Activated CD8-positive, alpha-beta memory T cell treated with anti-CD3 and anti-CD28 coated beads, Interleukin-2, amount 50 U/mL, for 1 hour (primary cell): ENCODE results near the gene KCNAB2.

Experiments
- DNase-seq: peaks from one replicate; pipeline ENCODE4 v3.0.0-alpha.2; 2020; ENCODE audit errors: extremely low read depth

The KCNAB2 gene

GRCh38 chr1:6082430-6082971 lies 36.8 kb downstream of the KCNAB2 start:
- DNase-seq = no peak

- no peak for DNase-seq
Measured at GRCh38 chr1:6083385-6083784, 37.7 kb downstream of the KCNAB2 start.

- DNase-seq = no peak
Measured at GRCh38 chr1:6083801-6084446, 38.2 kb downstream of the KCNAB2 start.

GRCh38 chr1:6084781-6085495 lies 39.2 kb downstream of the KCNAB2 start:
- no peak for DNase-seq

GRCh38 chr1:6085666-6086065 lies 40.0 kb downstream of the KCNAB2 start:
- DNase-seq = no peak

- DNase-seq = no peak
Measured at GRCh38 chr1:6086358-6086757, 40.7 kb downstream of the KCNAB2 start.

GRCh38 chr1:6086762-6087376 lies 41.2 kb downstream of the KCNAB2 start:
- no peak for DNase-seq

- DNase-seq = no peak
Measured at GRCh38 chr1:6087377-6087772, 41.7 kb downstream of the KCNAB2 start.

- DNase-seq = no peak
Measured at GRCh38 chr1:6087958-6088357, 42.3 kb downstream of the KCNAB2 start.

GRCh38 chr1:6088956-6089355 lies 43.3 kb downstream of the KCNAB2 start:
- DNase-seq = no peak

- DNase-seq = no peak
Measured at GRCh38 chr1:6090288-6090687, 44.6 kb downstream of the KCNAB2 start.

GRCh38 chr1:6090996-6091822 lies 45.5 kb downstream of the KCNAB2 start:
- DNase-seq = no peak

GRCh38 chr1:6091823-6092109 lies 46.1 kb downstream of the KCNAB2 start:
- DNase-seq = no peak

- DNase-seq = no peak
Measured at GRCh38 chr1:6092211-6092610, 46.5 kb downstream of the KCNAB2 start.

- DNase-seq = no peak
Measured at GRCh38 chr1:6093071-6093470, 47.4 kb downstream of the KCNAB2 start.

GRCh38 chr1:6093611-6094010 lies 47.9 kb downstream of the KCNAB2 start:
- DNase-seq = no peak

GRCh38 chr1:6094246-6094645 lies 48.6 kb downstream of the KCNAB2 start:
- no peak for DNase-seq

- no peak for DNase-seq
Measured at GRCh38 chr1:6094801-6095505, 49.3 kb downstream of the KCNAB2 start.

- no peak for DNase-seq
Measured at GRCh38 chr1:6095511-6096242, 50.0 kb downstream of the KCNAB2 start.

- no peak for DNase-seq
Measured at GRCh38 chr1:6096243-6097116, 50.8 kb downstream of the KCNAB2 start.
